OCI-LY7 (cell line): ENCODE data around the gene PXDC1. TPM values are rescaled to one million over a fixed set of nuclear protein-coding genes. Genes with fewer than 3 reads are reported as not detected.

Experiments used
- BruUV-seq: library from RNA; stranded (reverse); fragments of 400-500 nt; replicated peaks from 2 replicates; lab custom pipeline; 2021; lab: Mats Ljungman, UMichigan
- CTCF ChIA-PET: fragments of 300-600 bp; sonication (Branson Sonifier 250); formaldehyde crosslinking; loops from one replicate; lab custom pipeline; 2022; ENCODE audit warnings: antibody characterized with exemption; ENCODE audit not compliant: unreplicated experiment; lab: Charles Lee
- POLR2A ChIA-PET: fragments of 300-600 bp; sonication (Branson Sonifier 250); formaldehyde crosslinking; loops from one replicate; lab custom pipeline; 2022; ENCODE audit warnings: antibody characterized with exemption; lab: Charles Lee
- DNase-seq: peaks from one replicate; pipeline ENCODE4 v3.0.0-alpha.2; 2015; ENCODE audit warnings: low spot score
- H2AFZ ChIP-seq: fragments of 200-600 bp; sonication (generic), shearing (Covaris generic); 2 replicates; pipeline ENCODE4 v1.6.1; 2014; ENCODE audit warnings: mild to moderate bottlenecking, antibody characterized with exemption, low read length, moderate library complexity
- H3K27ac ChIP-seq: fragments of 200-600 bp; sonication (generic); 2 replicates; pipeline ENCODE4 v1.5.1; 2014; ENCODE audit warnings: mixed run types, low read depth, mild to moderate bottlenecking, moderate library complexity, low read length, inconsistent platforms; ENCODE audit not compliant: poor library complexity, severe bottlenecking
- H3K36me3 ChIP-seq: fragments of 200-600 bp; sonication (generic); 2 replicates; pipeline ENCODE4 v1.6.1; 2014; ENCODE audit warnings: mild to moderate bottlenecking, antibody characterized with exemption, low read length, moderate library complexity, mixed read lengths; ENCODE audit not compliant: insufficient read depth
- H3K4me1 ChIP-seq: fragments of 200-600 bp; sonication (generic); 2 replicates; pipeline ENCODE4 v1.5.1; 2014; ENCODE audit warnings: mild to moderate bottlenecking, low read length; ENCODE audit not compliant: insufficient read depth, poor library complexity, severe bottlenecking
- H3K4me2 ChIP-seq: fragments of 200-600 bp; sonication (generic); 2 replicates; pipeline ENCODE4 v1.6.1; 2014; ENCODE audit warnings: mild to moderate bottlenecking, low read length
- H3K4me3 ChIP-seq: fragments of 200-600 bp; sonication (generic); 2 replicates; pipeline ENCODE4 v1.5.1; 2014; ENCODE audit warnings: mild to moderate bottlenecking, low read depth, low read length; ENCODE audit not compliant: poor library complexity, severe bottlenecking
- H3K79me2 ChIP-seq: fragments of 200-600 bp; sonication (generic); 2 replicates; pipeline ENCODE4 v1.6.1; 2016; ENCODE audit warnings: low read depth, mild to moderate bottlenecking, low read length, moderate library complexity, mixed read lengths; ENCODE audit not compliant: insufficient read depth
- H3K9me2 ChIP-seq: fragments of 200-600 bp; sonication (generic); 2 replicates; pipeline ENCODE4 v1.6.1; 2016; ENCODE audit warnings: mild to moderate bottlenecking, low read length, mixed read lengths; ENCODE audit not compliant: insufficient read depth
- H3K9me3 ChIP-seq: fragments of 200-600 bp; sonication (generic); 2 replicates; pipeline ENCODE4 v1.6.1; 2014; ENCODE audit warnings: mild to moderate bottlenecking, mixed run types, low read length, mixed read lengths
- H4K20me1 ChIP-seq: fragments of 200-600 bp; sonication (generic); 2 replicates; pipeline ENCODE4 v1.6.1; 2014; ENCODE audit warnings: mild to moderate bottlenecking, antibody characterized with exemption, low read length, moderate library complexity, mixed read lengths; ENCODE audit not compliant: insufficient read depth
- EZH2phosphoT487 ChIP-seq: fragments of 200-600 bp; sonication (generic); IDR thresholded peaks from 2 replicates; pipeline ENCODE4 v1.6.1; 2018; ENCODE audit warnings: low read depth, borderline replicate concordance, mild to moderate bottlenecking, mixed run types, antibody characterized with exemption, low read length, moderate library complexity, mixed read lengths
- intact Hi-C: fragments of 100-400 bp; cut with micrococcal nuclease; formaldehyde crosslinking; loops from one replicate; pipeline ENCODE4 v1.10.0; 2022; ENCODE audit not compliant: unreplicated experiment
- total RNA-seq, 2 experiments: library from RNA; depleted of rRNA in 1 of 2; stranded (reverse); fragments of >200 nt in 1 of 2; shearing (Covaris generic) in 1 of 2; gene quantifications; 2 replicates each; pipeline ENCODE4 v1.2.3, GENCODE V29; 2014 to 2022
- TF ChIP-seq, protein P1 (sequence below): fragments of 200-600 bp; sonication (generic); conservative IDR thresholded peaks from 2 replicates; pipeline ENCODE4 v1.5.1; 2014; ENCODE audit warnings: mild to moderate bottlenecking, antibody characterized with exemption, low read length, moderate library complexity, mixed read lengths

The PXDC1 gene
- total RNA-seq, 2 experiments from 2014 or later: not detected

GRCh38 chr6:3747100-3747737, 4.3 kb downstream of the PXDC1 start:
- Histone ChIP-seq H3K9me3 (no peaks in the 10 kb centered on the region), H3K27ac (no peak overlapping the region), H3K4me2 (no peak overlapping the region), H3K36me3 (no peaks in the 10 kb centered on the region), H4K20me1 (no peaks in the 10 kb centered on the region), H3K79me2 (no peaks in the 10 kb centered on the region), H3K9me2 (no peaks in the 10 kb centered on the region), H2AFZ (no peak overlapping the region), H3K4me3 (no peak overlapping the region), H3K4me1 (peaks cover 5% of the 10 kb centered on the region)
- BruUV-seq: no TSS peak
- TF ChIP-seq, protein P1, sequence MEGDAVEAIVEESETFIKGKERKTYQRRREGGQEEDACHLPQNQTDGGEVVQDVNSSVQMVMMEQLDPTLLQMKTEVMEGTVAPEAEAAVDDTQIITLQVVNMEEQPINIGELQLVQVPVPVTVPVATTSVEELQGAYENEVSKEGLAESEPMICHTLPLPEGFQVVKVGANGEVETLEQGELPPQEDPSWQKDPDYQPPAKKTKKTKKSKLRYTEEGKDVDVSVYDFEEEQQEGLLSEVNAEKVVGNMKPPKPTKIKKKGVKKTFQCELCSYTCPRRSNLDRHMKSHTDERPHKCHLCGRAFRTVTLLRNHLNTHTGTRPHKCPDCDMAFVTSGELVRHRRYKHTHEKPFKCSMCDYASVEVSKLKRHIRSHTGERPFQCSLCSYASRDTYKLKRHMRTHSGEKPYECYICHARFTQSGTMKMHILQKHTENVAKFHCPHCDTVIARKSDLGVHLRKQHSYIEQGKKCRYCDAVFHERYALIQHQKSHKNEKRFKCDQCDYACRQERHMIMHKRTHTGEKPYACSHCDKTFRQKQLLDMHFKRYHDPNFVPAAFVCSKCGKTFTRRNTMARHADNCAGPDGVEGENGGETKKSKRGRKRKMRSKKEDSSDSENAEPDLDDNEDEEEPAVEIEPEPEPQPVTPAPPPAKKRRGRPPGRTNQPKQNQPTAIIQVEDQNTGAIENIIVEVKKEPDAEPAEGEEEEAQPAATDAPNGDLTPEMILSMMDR: no peak
- POLR2A ChIA-PET: no interaction called here
- intact Hi-C loops: no loop called here
- CTCF ChIA-PET: no interaction called here
- DNase-seq: no peak

- ChIA-PET POLR2A (interaction anchor here (0.6 kb wide), 1 partner anchor 44 kb away, joined by 4 read pairs; no protein-coding TSS in a partner anchor), CTCF (no interaction called here)
- Histone ChIP-seq H3K9me3 (no peaks in the 10 kb centered on the region), H3K79me2 (no peaks in the 10 kb centered on the region), H3K27ac (no peak overlapping the region), H3K4me2 (no peak overlapping the region), H3K4me1 (peaks cover 8% of the 10 kb centered on the region), H2AFZ (no peak overlapping the region), H4K20me1 (no peaks in the 10 kb centered on the region), H3K36me3 (no peaks in the 10 kb centered on the region), H3K4me3 (no peak overlapping the region), H3K9me2 (no peaks in the 10 kb centered on the region)
- TF ChIP-seq, protein P1: no peak
- TF ChIP-seq EZH2phosphoT487: no peak
- intact Hi-C loops: no loop called here
- no peak for DNase-seq
- BruUV-seq: no TSS peak
These were observed 4.8 kb downstream of the PXDC1 start for GRCh38 chr6:3746696-3747095.

DNA sequence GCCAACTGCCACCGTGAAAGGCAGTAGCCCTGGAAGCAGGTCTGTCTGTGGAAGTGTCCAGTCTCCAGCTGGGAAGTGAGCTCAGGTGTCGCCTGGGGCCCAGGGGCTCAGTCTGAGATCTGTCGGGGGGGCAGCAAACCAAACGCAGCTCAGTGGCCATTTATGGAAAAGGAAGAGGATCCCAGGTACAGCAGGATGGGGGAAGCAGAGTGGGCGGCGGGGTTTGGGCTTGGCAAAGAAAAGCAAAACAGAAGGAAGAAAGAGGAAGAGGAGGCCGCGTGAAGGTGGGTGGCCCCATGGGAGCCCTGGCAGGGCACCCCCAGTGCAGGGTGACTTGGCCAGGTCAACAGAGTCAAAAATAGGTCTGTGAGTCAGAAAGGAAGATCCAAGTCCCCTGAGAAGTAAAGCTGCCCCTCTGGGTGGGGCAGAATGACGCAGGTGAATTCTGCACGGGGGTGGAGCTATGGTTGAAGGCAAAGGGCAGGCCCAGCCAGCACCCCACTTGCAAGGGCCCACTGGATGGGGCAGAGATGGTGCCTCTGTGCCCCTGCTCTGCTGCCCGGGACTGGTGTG, 5.3 kb downstream of the PXDC1 start:
- intact Hi-C loops: no loop called here
- ChIA-PET POLR2A (interaction anchor here (0.5 to 0.6 kb wide), 3 partner anchors 44 to 464 kb away, joined by 3 to 4 read pairs (median 3); no protein-coding TSS in a partner anchor), CTCF (no interaction called here)
- DNase-seq: no peak
- no peak for TF ChIP-seq EZH2phosphoT487
- TF ChIP-seq, protein P1: no peak
- H3K4me3 ChIP-seq: no peak overlapping the region
- no peak overlapping the region for H2AFZ ChIP-seq
- H3K9me3 ChIP-seq: no peaks in the 10 kb centered on the region
- no peak overlapping the region for H3K27ac ChIP-seq
- no peaks in the 10 kb centered on the region for H4K20me1 ChIP-seq
- no peaks in the 10 kb centered on the region for H3K9me2 ChIP-seq
- H3K79me2 ChIP-seq: no peaks in the 10 kb centered on the region
- peaks cover 8% of the 10 kb centered on the region for H3K4me1 ChIP-seq
- H3K36me3 ChIP-seq: no peaks in the 10 kb centered on the region
- no peak overlapping the region for H3K4me2 ChIP-seq
- BruUV-seq: no TSS peak
